GM12878 (cell line): ENCODE data around the gene DNAJB11. TPM values are rescaled to one million over a fixed set of nuclear protein-coding genes. Genes with fewer than 3 reads are reported as not detected.

Experiments
- ATAC-seq: fragments of 200-7000 bp; cut with Tn5 transposase; 3 replicates; pipeline ENCODE4 v1.9.1; 2020; ENCODE audit warnings: mild to moderate bottlenecking, moderate library complexity
- BruUV-seq: library from RNA; stranded (reverse); fragments of 400-500 nt; replicated peaks from 2 replicates; lab custom pipeline; 2021; lab: Mats Ljungman, UMichigan
- CTCF ChIA-PET: fragments of 300-600 bp; sonication (Branson Sonifier 250); formaldehyde crosslinking; extraction: SDS; loops from one replicate; lab custom pipeline; 2021; ENCODE audit warnings: inconsistent platforms; lab: Yijun Ruan, JAX
- POLR2A ChIA-PET: fragments of 350-600 bp; formaldehyde crosslinking; extraction: SDS; loops from one replicate; lab custom pipeline; 2021; ENCODE audit warnings: inconsistent platforms; lab: Charles Lee
- RAD21 ChIA-PET: fragments of 300-600 bp; sonication (Branson Sonifier 250); formaldehyde crosslinking; loops from one replicate; lab custom pipeline; 2023; ENCODE audit warnings: antibody characterized with exemption; ENCODE audit not compliant: unreplicated experiment; lab: Charles Lee
- SMC1A ChIA-PET: fragments of 300-600 bp; sonication (Branson Sonifier 250); formaldehyde crosslinking; loops from one replicate; lab custom pipeline; 2023; ENCODE audit not compliant: unreplicated experiment, uncharacterized antibody; lab: Charles Lee
- DNase-seq: peaks from one replicate; pipeline ENCODE4 v3.0.0-alpha.2; 2011; ENCODE audit warnings: low read depth, low spot score
- FAIRE-seq: peaks from 3 replicates; lab custom pipeline; 2011; peaks lifted over from hg19 to GRCh38; lab: Jason Lieb, UNC
- H2AFZ ChIP-seq: 2 replicates; pipeline ENCODE4 v1.6.0; 2011; ENCODE audit warnings: low read depth, low read length, control low read depth; ENCODE audit not compliant: control insufficient read depth
- H3K27ac ChIP-seq: 2 replicates; pipeline ENCODE4 v1.5.1; 2011; ENCODE audit warnings: control low read depth; ENCODE audit not compliant: control insufficient read depth, insufficient read depth
- H3K27me3 ChIP-seq, 2 experiments: replicated peaks in 1 of 2; 2 replicates each; pipeline versions ENCODE4 v1.6.0 to v1.6.1; 2011; ENCODE audit warnings: low read length in 1 of 2; ENCODE audit not compliant: control insufficient read depth in 2 of 2, insufficient read depth in 2 of 2
- H3K36me3 ChIP-seq, 2 experiments: 2 replicates each; pipeline ENCODE4 v1.5.1; 2011; ENCODE audit warnings: low read length in 1 of 2; ENCODE audit not compliant: control insufficient read depth in 2 of 2, insufficient read depth in 2 of 2
- H3K4me1 ChIP-seq: 2 replicates; pipeline ENCODE4 v1.6.1; 2011; ENCODE audit warnings: mild to moderate bottlenecking, low read length, moderate library complexity, mixed read lengths; ENCODE audit not compliant: control insufficient read depth, insufficient read depth
- H3K4me2 ChIP-seq: 2 replicates; pipeline ENCODE4 v1.6.0; 2011; ENCODE audit warnings: control low read depth; ENCODE audit not compliant: control insufficient read depth, insufficient read depth
- H3K4me3 ChIP-seq: fragments of 200-600 bp; sonication (generic); 2 replicates; pipeline ENCODE4 v1.5.1; 2016
- H3K79me2 ChIP-seq: 2 replicates; pipeline ENCODE4 v1.6.0; 2011; ENCODE audit warnings: low read length; ENCODE audit not compliant: control insufficient read depth, insufficient read depth
- H3K9ac ChIP-seq: 2 replicates; pipeline ENCODE4 v1.8.0; 2011; ENCODE audit warnings: low read length, control low read depth, mixed read lengths; ENCODE audit not compliant: control insufficient read depth, insufficient read depth
- H3K9me3 ChIP-seq: replicated peaks from 3 replicates; pipeline ENCODE4 v1.5.1; 2011; ENCODE audit warnings: mild to moderate bottlenecking, low read length; ENCODE audit not compliant: control insufficient read depth, insufficient read depth
- H4K20me1 ChIP-seq: 2 replicates; pipeline ENCODE4 v1.6.0; 2011; ENCODE audit not compliant: control insufficient read depth, insufficient read depth
- CBX5 ChIP-seq: sonication (generic); IDR thresholded peaks from 2 replicates; pipeline ENCODE4 v1.6.1; 2016; ENCODE audit warnings: low read depth, moderate library complexity, mild to moderate bottlenecking, inconsistent platforms
- FOXM1 ChIP-seq: IDR thresholded peaks from 2 replicates; pipeline ENCODE4 v1.6.1; 2012; ENCODE audit warnings: low read depth, mild to moderate bottlenecking, inconsistent platforms, low read length, moderate library complexity
- GATAD2B ChIP-seq: fragments of 450-650 bp; conservative IDR thresholded peaks from 2 replicates; pipeline ENCODE4 v1.6.1; 2017; ENCODE audit warnings: low read depth, mild to moderate bottlenecking, moderate library complexity
- IKZF2 ChIP-seq, 2 experiments: fragments of 450-650 bp; IDR thresholded peaks; 2 replicates each; pipeline ENCODE4 v1.6.1; 2017; ENCODE audit warnings: mild to moderate bottlenecking in 2 of 2, moderate library complexity in 2 of 2
- KLF5 ChIP-seq: fragments of 450-650 bp; IDR thresholded peaks from 2 replicates; pipeline ENCODE4 v1.6.1; 2014; ENCODE audit warnings: mild to moderate bottlenecking; ENCODE audit not compliant: partially characterized antibody
- NRF1 ChIP-seq: conservative IDR thresholded peaks from 2 replicates; pipeline ENCODE4 v1.6.1; 2011; ENCODE audit warnings: mild to moderate bottlenecking, low read depth, low read length, improper control_type of control experiment
- SMC3 ChIP-seq: IDR thresholded peaks from 2 replicates; pipeline ENCODE4 v1.6.1; 2011; ENCODE audit warnings: low read length, improper control_type of control experiment, borderline replicate concordance
- SREBF1 ChIP-seq: IDR thresholded peaks from 2 replicates; pipeline ENCODE4 v1.6.1; 2012; ENCODE audit warnings: mild to moderate bottlenecking, low read length
- YY1 ChIP-seq: IDR thresholded peaks from 2 replicates; pipeline ENCODE4 v1.6.1; 2011; ENCODE audit warnings: low read depth, mild to moderate bottlenecking, low read length
- ZNF622 ChIP-seq: fragments of 450-650 bp; IDR thresholded peaks from 2 replicates; pipeline ENCODE4 v1.6.1; 2017; ENCODE audit warnings: mild to moderate bottlenecking, inconsistent platforms
- in situ Hi-C: fragments of 300-500 bp; cut with MboI; formaldehyde crosslinking; loops from 9 replicates; pipeline ENCODE4 v1.14.3; 2018; ENCODE audit warnings: mixed read lengths
- intact Hi-C: fragments of 100-400 bp; cut with micrococcal nuclease; formaldehyde crosslinking; loops from one replicate; pipeline ENCODE4 v1.14.2; 2022; ENCODE audit not compliant: unreplicated experiment
- polyA plus RNA-seq, 11 experiments: library from polyadenylated mRNA; depleted of rRNA in 4 of 11; unstranded in 6 of 11; stranded (reverse) in 5 of 11; fragments of >200 nt; fragmentation: Nextera tagmentation in 4 of 11; fragmentation: Illumina TruSeq in 1 of 11; extraction: Ambion mirVana in 4 of 11; extraction: Trizol in 1 of 11; gene quantifications; 1 replicate in 1 of 11; 2 replicates in 10 of 11; pipeline versions ENCODE4 v1.2.1 to v1.2.3, GENCODE V29; 2011 to 2016; ENCODE audit warnings: inconsistent platforms in 2 of 11, missing spikeins in 2 of 11, low read depth in 1 of 11
- total RNA-seq, 4 experiments: library from RNA; depleted of rRNA in 3 of 4; stranded (reverse); fragments of >200 nt in 3 of 4; fragmentation: Illumina TruSeq in 1 of 4; extraction: Trizol in 1 of 4; gene quantifications; 2 replicates each; pipeline versions ENCODE4 v1.2.1 to v1.2.3, GENCODE V29; 2013 to 2021
- TF ChIP-seq, protein P1 (sequence below): fragments of 450-650 bp; IDR thresholded peaks from 2 replicates; pipeline ENCODE4 v1.6.1; 2016; ENCODE audit warnings: mild to moderate bottlenecking
- TF ChIP-seq, protein P2 (sequence below): fragments of 450-650 bp; IDR thresholded peaks from 2 replicates; pipeline ENCODE4 v1.6.1; 2017; ENCODE audit warnings: antibody characterized with exemption, mild to moderate bottlenecking, moderate library complexity
- TF ChIP-seq, protein P3 (sequence below): fragments of 150-350 bp; IDR thresholded peaks from 2 replicates; pipeline ENCODE4 v1.6.1; 2014; ENCODE audit warnings: mild to moderate bottlenecking, low read depth, low read length

DNAJB11 gene
- total and polyA plus RNA-seq, 10 of the 15 experiments (the other 5 are each of a cell fraction or from before 2014, with no cell fraction given), result 16.2 to 135 (median 57.8) TPM

DNA sequence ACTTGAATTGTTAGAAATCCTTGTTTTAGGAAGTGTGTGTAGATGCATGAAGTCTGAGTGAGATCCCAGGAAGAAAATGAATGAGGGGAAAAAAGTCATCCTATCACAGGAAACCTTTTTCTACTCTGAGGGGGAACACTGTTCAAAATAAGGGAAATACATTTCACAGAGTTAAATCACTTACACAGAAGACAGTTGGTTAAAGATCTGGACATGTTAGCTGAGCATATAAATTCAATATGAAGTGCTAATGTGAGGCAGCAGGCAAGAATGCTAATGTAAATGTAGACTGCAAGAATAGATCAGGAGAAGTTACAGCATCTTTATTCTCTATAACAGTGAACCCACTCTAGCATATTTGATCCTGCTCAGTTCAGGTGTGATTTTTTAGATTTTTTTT is 5.9 kb upstream of the DNAJB11 start:
- in situ Hi-C loops, result no loop called here
- ChIA-PET SMC1A (interaction anchor here (1.1 to 5.1 kb wide), 4 partner anchors 25 to 320 kb away, joined by 3 to 36 read pairs (median 5); no protein-coding TSS in a partner anchor), CTCF (interaction anchor here (1.3 to 3.2 kb wide), 7 partner anchors 9 to 621 kb away, joined by 3 to 16 read pairs (median 4); no protein-coding TSS in a partner anchor), POLR2A (interaction anchor here (4.0 kb wide), 1 partner anchor 30 kb away, joined by 17 read pairs; no protein-coding TSS in a partner anchor), RAD21 (interaction anchor here (0.5 to 1.8 kb wide), 2 partner anchors 140 to 581 kb away, joined by 4 read pairs; no protein-coding TSS in a partner anchor)
- Histone ChIP-seq H3K27me3 (no peaks in the 10 kb centered on the region), H3K36me3 (no peaks in the 10 kb centered on the region; a peak in 2 of 4 replicates), H2AFZ (no peak overlapping the region), H3K4me1 (peaks cover 6% of the 10 kb centered on the region), H4K20me1 (no peaks in the 10 kb centered on the region), H3K4me2 (0 out of 2 replicates have a peak overlapping the region, but pooled peaks have one; percentile 7), H3K4me3 (no peak overlapping the region), H3K9me3 (no peaks in the 10 kb centered on the region)
- no TSS peak for BruUV-seq
- FAIRE-seq, result no peak
- no peak for DNase-seq
- ATAC-seq, result no peak
- TF ChIP-seq, protein P1, sequence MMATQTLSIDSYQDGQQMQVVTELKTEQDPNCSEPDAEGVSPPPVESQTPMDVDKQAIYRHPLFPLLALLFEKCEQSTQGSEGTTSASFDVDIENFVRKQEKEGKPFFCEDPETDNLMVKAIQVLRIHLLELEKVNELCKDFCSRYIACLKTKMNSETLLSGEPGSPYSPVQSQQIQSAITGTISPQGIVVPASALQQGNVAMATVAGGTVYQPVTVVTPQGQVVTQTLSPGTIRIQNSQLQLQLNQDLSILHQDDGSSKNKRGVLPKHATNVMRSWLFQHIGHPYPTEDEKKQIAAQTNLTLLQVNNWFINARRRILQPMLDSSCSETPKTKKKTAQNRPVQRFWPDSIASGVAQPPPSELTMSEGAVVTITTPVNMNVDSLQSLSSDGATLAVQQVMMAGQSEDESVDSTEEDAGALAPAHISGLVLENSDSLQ, result no peak
- no peak for TF ChIP-seq SMC3
- TF ChIP-seq, protein P2, sequence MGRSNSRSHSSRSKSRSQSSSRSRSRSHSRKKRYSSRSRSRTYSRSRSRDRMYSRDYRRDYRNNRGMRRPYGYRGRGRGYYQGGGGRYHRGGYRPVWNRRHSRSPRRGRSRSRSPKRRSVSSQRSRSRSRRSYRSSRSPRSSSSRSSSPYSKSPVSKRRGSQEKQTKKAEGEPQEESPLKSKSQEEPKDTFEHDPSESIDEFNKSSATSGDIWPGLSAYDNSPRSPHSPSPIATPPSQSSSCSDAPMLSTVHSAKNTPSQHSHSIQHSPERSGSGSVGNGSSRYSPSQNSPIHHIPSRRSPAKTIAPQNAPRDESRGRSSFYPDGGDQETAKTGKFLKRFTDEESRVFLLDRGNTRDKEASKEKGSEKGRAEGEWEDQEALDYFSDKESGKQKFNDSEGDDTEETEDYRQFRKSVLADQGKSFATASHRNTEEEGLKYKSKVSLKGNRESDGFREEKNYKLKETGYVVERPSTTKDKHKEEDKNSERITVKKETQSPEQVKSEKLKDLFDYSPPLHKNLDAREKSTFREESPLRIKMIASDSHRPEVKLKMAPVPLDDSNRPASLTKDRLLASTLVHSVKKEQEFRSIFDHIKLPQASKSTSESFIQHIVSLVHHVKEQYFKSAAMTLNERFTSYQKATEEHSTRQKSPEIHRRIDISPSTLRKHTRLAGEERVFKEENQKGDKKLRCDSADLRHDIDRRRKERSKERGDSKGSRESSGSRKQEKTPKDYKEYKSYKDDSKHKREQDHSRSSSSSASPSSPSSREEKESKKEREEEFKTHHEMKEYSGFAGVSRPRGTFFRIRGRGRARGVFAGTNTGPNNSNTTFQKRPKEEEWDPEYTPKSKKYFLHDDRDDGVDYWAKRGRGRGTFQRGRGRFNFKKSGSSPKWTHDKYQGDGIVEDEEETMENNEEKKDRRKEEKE, result no peak
- TF ChIP-seq GATAD2B, result no peak
- TF ChIP-seq CBX5, result no peak
- TF ChIP-seq NRF1, result no peak
- TF ChIP-seq FOXM1, result no peak
- TF ChIP-seq KLF5, result no peak
- TF ChIP-seq, protein P3, sequence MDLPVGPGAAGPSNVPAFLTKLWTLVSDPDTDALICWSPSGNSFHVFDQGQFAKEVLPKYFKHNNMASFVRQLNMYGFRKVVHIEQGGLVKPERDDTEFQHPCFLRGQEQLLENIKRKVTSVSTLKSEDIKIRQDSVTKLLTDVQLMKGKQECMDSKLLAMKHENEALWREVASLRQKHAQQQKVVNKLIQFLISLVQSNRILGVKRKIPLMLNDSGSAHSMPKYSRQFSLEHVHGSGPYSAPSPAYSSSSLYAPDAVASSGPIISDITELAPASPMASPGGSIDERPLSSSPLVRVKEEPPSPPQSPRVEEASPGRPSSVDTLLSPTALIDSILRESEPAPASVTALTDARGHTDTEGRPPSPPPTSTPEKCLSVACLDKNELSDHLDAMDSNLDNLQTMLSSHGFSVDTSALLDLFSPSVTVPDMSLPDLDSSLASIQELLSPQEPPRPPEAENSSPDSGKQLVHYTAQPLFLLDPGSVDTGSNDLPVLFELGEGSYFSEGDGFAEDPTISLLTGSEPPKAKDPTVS, result no peak
- no peak for TF ChIP-seq IKZF2 (IDR thresholded peaks at IDR 0.05)
- TF ChIP-seq YY1, result no peak
- TF ChIP-seq ZNF622, result no peak
- TF ChIP-seq SREBF1, result no peak
- TF ChIP-seq, all 136 proteins: peak for 0
- intact Hi-C loops, result no loop called here
- Histone ChIP-seq H3K79me2 (peaks cover 27% of the 10 kb centered on the region), H3K9ac (no peak overlapping the region), H3K27ac (no peak overlapping the region)
